Right lobe of liver (tissue), 6 donors: ENCODE data around the gene FRMD3. TPM values are rescaled to one million over a fixed set of nuclear protein-coding genes. Genes with fewer than 3 reads are reported as not detected.
A peak's percentile ranks its signal among the peaks of the same experiment; 100 is the strongest.

Experiments
- ATAC-seq, 4 donors: fragments of 200-7000 bp; cut with Tn5 transposase; one replicate each; pipeline ENCODE4 v1.9.1; 2020; ENCODE audit warnings: mild to moderate bottlenecking in 4 of 4, moderate library complexity in 4 of 4
- DNase-seq, 3 donors: peaks; one replicate each; pipeline ENCODE4 v3.0.0-alpha.2; 2020
- H3K27ac ChIP-seq, 3 donors: fragments of 200-600 bp; one replicate each; pipeline ENCODE4 v1.8.0; 2022
- H3K27me3 ChIP-seq, 2 donors: fragments of 200-600 bp; one replicate each; pipeline ENCODE4 v1.8.0; 2022
- H3K36me3 ChIP-seq, 4 donors: fragments of 200-600 bp; sonication (generic) in 1 of 4; one replicate each; pipeline versions ENCODE4 v1.5.1 to v1.8.0; 2017 to 2022; ENCODE audit warnings: control low read depth in 1 of 4
- H3K4me1 ChIP-seq, 4 donors: fragments of 200-600 bp; sonication (generic) in 1 of 4; one replicate each; pipeline versions ENCODE4 v1.5.1 to v1.8.0; 2017 to 2022; ENCODE audit warnings: control low read depth in 1 of 4
- H3K4me3 ChIP-seq, 3 donors: fragments of 200-600 bp; one replicate each; pipeline ENCODE4 v1.8.0; 2022
- H3K9me3 ChIP-seq, 4 donors: fragments of 200-600 bp; sonication (generic) in 1 of 4; one replicate each; pipeline versions ENCODE4 v1.5.1 to v1.8.0; 2017 to 2022; ENCODE audit warnings: control low read depth in 1 of 4
- CTCF ChIP-seq, 4 donors: fragments of 200-600 bp in 3 of 4; fragments of 450-650 bp in 1 of 4; IDR thresholded peaks; one replicate each; pipeline versions ENCODE4 v1.5.1 to v1.8.0; 2016 to 2022; ENCODE audit warnings: antibody characterized with exemption in 4 of 4, mild to moderate bottlenecking in 2 of 4
- POLR2A ChIP-seq: fragments of 450-650 bp; IDR thresholded peaks from one replicate; pipeline ENCODE4 v1.6.1; 2017; ENCODE audit warnings: antibody characterized with exemption, mild to moderate bottlenecking
- WGBS: methylation state at CpG from one replicate; pipeline ENCODE4 v1.1.6; 2018; ENCODE audit warnings: low coverage, low lambda C conversion rate; ENCODE audit not compliant: insufficient coverage; ENCODE audit errors: missing lambda C conversion rate; 5-methylcytosine and 5-hydroxymethylcytosine counted together
- intact Hi-C, 2 donors: fragments of 100-400 bp; cut with DNase I; formaldehyde crosslinking; loops; one replicate each; pipeline versions ENCODE4 v1.11.2 to v1.14.1; 2022
- total RNA-seq, 6 experiments: library from RNA; depleted of rRNA in 2 of 6; stranded (reverse); fragments of >200 nt in 2 of 6; fragmentation: NEBNext Ultra II Directional in 3 of 6; extraction: Animal tissue kit (Norgen Biotek cat#: 25700) in 3 of 6; gene quantifications; one replicate each; pipeline versions ENCODE4 v1.1.0 to v1.2.4, GENCODE V29; 2016 to 2023
- donor health status: DM: no; HTN: yes; CAD: no.
- donor health status: DM: no; HTN: no; CAD: no.
- donor health status: DM: no; HTN: no; CAD: no.
- donor health status: DM: no; HTN: yes; CAD: no.
- donor health status: DM: no; HTN: yes; CAD: no.

Gene FRMD3
- total RNA-seq, 6 experiments from 2014 or later: 0.28 to 0.88 (median 0.34) TPM

DNA sequence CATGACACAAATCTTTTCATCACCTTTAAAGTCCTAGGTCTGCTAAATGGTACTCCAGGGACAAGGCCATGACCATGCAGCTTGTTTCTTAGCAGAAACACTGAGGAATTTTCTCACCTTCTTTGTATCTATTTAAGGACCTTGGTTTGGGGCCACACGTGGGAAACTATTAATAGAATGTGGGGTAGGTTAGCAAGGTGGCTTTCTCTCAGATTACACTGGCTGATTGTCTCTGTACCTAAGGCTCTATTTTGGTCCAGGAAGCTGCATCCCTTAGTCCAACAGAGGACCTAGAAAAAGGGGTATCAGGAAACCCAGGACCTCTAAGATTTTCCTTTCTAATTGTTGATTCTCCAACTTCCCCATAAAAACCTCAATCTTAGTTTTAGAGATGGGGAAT, 36.3 kb upstream of the FRMD3 start:
- intact Hi-C loops: no loop called here
- Histone ChIP-seq H3K27ac (no peak overlapping the region), H3K27me3 (no peaks in the 10 kb centered on the region), H3K9me3 (no peaks in the 10 kb centered on the region), H3K4me3 (no peak overlapping the region), H3K4me1 (peaks cover 0 to 8% (median 0%) of the 10 kb centered on the region in 4 donors), H3K36me3 (no peaks in the 10 kb centered on the region)
- ATAC-seq: no peak
- TF ChIP-seq POLR2A: no peak
- no peak for TF ChIP-seq CTCF (IDR thresholded peaks at IDR 0.05)
- 50% methylated on average over 1 of the region's 1 CpG for WGBS
- no peak for DNase-seq

DNA sequence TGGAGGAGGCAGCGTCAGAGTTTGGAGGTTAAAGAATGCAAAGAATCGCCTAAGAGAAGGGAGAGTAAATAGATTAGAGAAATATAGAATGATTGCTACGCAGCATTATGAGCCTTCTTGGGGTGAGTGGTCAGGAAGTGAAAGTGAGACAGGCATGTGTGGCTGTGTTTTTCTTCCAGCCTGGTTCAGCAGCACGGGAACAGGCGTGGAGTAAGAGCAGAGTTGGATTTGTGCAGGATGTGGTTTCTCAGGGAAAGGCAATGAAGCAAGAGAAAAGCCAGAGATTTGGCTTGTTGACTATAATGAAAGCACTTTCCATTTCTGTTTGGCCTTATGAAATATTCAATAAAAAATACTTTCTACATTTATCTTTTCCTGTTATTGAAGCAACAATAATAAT, 34.3 kb upstream of the FRMD3 start:
- DNase-seq (no peak), ATAC-seq (peak; percentile 30 to 61 (median 41))
- no peak for TF ChIP-seq POLR2A
- TF ChIP-seq CTCF (IDR thresholded peaks at IDR 0.05): no peak
- H3K9me3 ChIP-seq: no peaks in the 10 kb centered on the region
- H3K36me3 ChIP-seq: no peaks in the 10 kb centered on the region
- H3K27me3 ChIP-seq: no peaks in the 10 kb centered on the region
- intact Hi-C loops: no loop called here
- WGBS: 35% methylated on average over 5 of the region's 5 CpGs
- H3K27ac ChIP-seq: no peak overlapping the region
- H3K4me3 ChIP-seq: no peak overlapping the region
- peaks cover 0 to 8% (median 0%) of the 10 kb centered on the region in 4 donors for H3K4me1 ChIP-seq

- TF ChIP-seq POLR2A: no peak
- TF ChIP-seq CTCF (IDR thresholded peaks at IDR 0.05): no peak
- DNase-seq: no peak
- ATAC-seq: peak; percentile 56 to 80 (median 64)
- 50% methylated on average over 1 of the region's 1 CpG for WGBS
- Histone ChIP-seq H3K27me3 (no peaks in the 10 kb centered on the region), H3K36me3 (no peaks in the 10 kb centered on the region), H3K4me3 (no peak overlapping the region), H3K4me1 (peaks cover 0 to 8% (median 0%) of the 10 kb centered on the region in 4 donors), H3K27ac (no peak overlapping the region), H3K9me3 (no peaks in the 10 kb centered on the region)
- intact Hi-C loops: no loop called here
These were observed 32.2 kb upstream of the FRMD3 start for GRCh38 chr9:83570359-83570758.

- H3K4me3 ChIP-seq: no peak overlapping the region
- DNase-seq: no peak
- peaks cover 0 to 8% (median 0%) of the 10 kb centered on the region in 4 donors for H3K4me1 ChIP-seq
- peak; percentile 43 to 63 (median 54) for ATAC-seq
- WGBS: 27% methylated on average over 2 of the region's 2 CpGs
- H3K9me3 ChIP-seq: no peaks in the 10 kb centered on the region
- TF ChIP-seq CTCF (IDR thresholded peaks at IDR 0.05) (no peak), POLR2A (no peak)
- no peaks in the 10 kb centered on the region for H3K36me3 ChIP-seq
- intact Hi-C loops: no loop called here
- no peak overlapping the region for H3K27ac ChIP-seq
- H3K27me3 ChIP-seq: no peaks in the 10 kb centered on the region
These were observed 31.1 kb upstream of the FRMD3 start for GRCh38 chr9:83569326-83569725.

DNA sequence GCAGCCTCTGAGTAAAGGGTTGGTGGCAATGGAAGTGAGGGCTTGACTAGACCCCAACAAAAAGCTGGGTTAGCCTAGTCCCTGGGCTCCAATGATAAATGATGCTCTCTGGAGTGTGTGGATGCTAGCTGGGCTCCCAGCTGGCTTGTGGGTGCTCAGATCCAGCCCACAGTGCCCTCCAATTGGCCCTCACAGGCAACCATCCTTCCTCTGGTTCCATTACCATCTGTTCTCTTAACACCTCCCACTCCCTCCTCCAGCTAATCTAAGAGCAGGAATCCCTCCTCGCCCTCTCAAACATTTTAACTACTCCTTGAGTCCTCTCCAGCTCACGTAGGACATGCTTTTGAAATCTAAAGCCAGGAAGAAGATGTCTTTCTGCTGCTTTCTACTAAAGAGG, 25.2 kb upstream of the FRMD3 start:
- DNase-seq (no peak), ATAC-seq (no peak)
- TF ChIP-seq CTCF (IDR thresholded peaks at IDR 0.05): no peak
- TF ChIP-seq POLR2A: no peak
- H3K36me3 ChIP-seq: no peaks in the 10 kb centered on the region
- H3K27me3 ChIP-seq: no peaks in the 10 kb centered on the region
- WGBS: 71% methylated on average over 2 of the region's 2 CpGs
- H3K4me3 ChIP-seq: no peak overlapping the region
- intact Hi-C loops: no loop called here
- no peak overlapping the region for H3K27ac ChIP-seq
- no peaks in the 10 kb centered on the region for H3K4me1 ChIP-seq
- no peaks in the 10 kb centered on the region for H3K9me3 ChIP-seq
